Nephron progenitor cell (in vitro differentiated cells): ENCODE data around the gene RALGPS2.
A peak's percentile ranks its signal among the peaks of the same experiment; 100 is the strongest.

Experiments
- DNase-seq: peaks from one replicate; pipeline ENCODE4 v3.0.0; 2021
- H3K27ac Mint-ChIP-seq: 2 replicates; pipeline ENCODE4 v1.8.0; 2021; ENCODE audit warnings: mild to moderate bottlenecking, moderate library complexity, mixed read lengths
- H3K27me3 Mint-ChIP-seq: 2 replicates; pipeline ENCODE4 v1.8.0; 2021; ENCODE audit warnings: mild to moderate bottlenecking, low read depth, mixed read lengths; ENCODE audit not compliant: poor library complexity
- H3K36me3 Mint-ChIP-seq: 2 replicates; pipeline ENCODE4 v1.8.0; 2021; ENCODE audit warnings: low read depth, mixed read lengths
- H3K4me1 Mint-ChIP-seq: 2 replicates; pipeline ENCODE4 v1.8.0; 2021; ENCODE audit warnings: mixed read lengths
- H3K4me3 Mint-ChIP-seq: 2 replicates; pipeline ENCODE4 v1.8.0; 2021; ENCODE audit warnings: mild to moderate bottlenecking, moderate library complexity, mixed read lengths
- H3K9me3 Mint-ChIP-seq: 2 replicates; pipeline ENCODE4 v1.8.0; 2021; ENCODE audit warnings: mild to moderate bottlenecking, moderate library complexity, mixed read lengths
- TF ChIP-seq, protein P1 (sequence below): fragments of 200-600 bp; sonication (generic); IDR thresholded peaks from 2 replicates; pipeline ENCODE4 v1.5.0; 2021; ENCODE audit warnings: antibody characterized with exemption

Gene RALGPS2

DNA sequence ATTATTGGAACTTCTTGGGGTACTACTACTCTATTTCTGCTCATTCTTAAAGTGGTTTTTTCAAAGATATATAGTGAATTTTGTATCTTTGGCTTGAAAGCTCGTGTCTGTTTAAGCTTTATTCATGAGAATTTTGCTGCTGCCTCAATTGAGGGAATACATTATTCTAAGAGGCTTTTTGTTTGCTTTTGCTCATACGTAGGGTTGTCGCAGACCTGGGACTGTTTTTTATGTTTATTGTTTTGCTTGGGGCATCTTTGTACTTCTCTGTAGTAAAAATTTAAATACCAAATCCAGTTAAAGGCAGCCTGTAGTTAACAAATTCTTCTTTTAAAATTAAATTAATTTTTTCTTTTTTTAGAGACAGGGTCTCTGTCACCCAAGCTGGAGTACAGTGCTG, 83.5 kb downstream of the RALGPS2 start:
- peaks cover 55% of the 10 kb centered on the region for H3K36me3 Mint-ChIP-seq
- no peaks in the 10 kb centered on the region for H3K4me1 Mint-ChIP-seq
- H3K4me3 Mint-ChIP-seq: no peak overlapping the region
- H3K9me3 Mint-ChIP-seq: peaks cover 10% of the 10 kb centered on the region
- H3K27me3 Mint-ChIP-seq: no peaks in the 10 kb centered on the region
- no peak for DNase-seq
- no peak overlapping the region for H3K27ac Mint-ChIP-seq
- TF ChIP-seq, protein P1, sequence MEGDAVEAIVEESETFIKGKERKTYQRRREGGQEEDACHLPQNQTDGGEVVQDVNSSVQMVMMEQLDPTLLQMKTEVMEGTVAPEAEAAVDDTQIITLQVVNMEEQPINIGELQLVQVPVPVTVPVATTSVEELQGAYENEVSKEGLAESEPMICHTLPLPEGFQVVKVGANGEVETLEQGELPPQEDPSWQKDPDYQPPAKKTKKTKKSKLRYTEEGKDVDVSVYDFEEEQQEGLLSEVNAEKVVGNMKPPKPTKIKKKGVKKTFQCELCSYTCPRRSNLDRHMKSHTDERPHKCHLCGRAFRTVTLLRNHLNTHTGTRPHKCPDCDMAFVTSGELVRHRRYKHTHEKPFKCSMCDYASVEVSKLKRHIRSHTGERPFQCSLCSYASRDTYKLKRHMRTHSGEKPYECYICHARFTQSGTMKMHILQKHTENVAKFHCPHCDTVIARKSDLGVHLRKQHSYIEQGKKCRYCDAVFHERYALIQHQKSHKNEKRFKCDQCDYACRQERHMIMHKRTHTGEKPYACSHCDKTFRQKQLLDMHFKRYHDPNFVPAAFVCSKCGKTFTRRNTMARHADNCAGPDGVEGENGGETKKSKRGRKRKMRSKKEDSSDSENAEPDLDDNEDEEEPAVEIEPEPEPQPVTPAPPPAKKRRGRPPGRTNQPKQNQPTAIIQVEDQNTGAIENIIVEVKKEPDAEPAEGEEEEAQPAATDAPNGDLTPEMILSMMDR: no peak

DNA sequence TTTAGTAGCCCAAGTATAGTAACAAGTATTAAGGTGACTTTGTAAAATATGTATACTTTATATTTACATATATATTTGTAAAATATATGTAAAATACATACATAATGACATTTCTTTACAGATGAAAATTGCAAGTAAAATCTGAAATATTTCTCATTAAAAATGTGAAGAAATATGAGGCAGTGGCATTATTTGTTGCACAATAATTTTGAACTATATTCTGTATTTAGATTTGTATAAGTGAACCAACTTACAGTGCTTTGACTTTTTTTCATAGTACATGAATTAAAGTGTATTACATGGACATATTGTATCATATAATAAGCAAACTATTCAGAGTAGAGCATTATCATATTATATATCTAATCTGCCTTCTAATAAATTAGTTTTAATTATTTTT, 85.5 kb downstream of the RALGPS2 start:
- DNase-seq: no peak
- H3K27me3 Mint-ChIP-seq: no peaks in the 10 kb centered on the region
- peaks cover 62% of the 10 kb centered on the region for H3K36me3 Mint-ChIP-seq
- peaks cover 2% of the 10 kb centered on the region for H3K9me3 Mint-ChIP-seq
- H3K4me3 Mint-ChIP-seq: no peak overlapping the region
- H3K4me1 Mint-ChIP-seq: no peaks in the 10 kb centered on the region
- TF ChIP-seq, protein P1: no peak
- H3K27ac Mint-ChIP-seq: no peak overlapping the region

DNA sequence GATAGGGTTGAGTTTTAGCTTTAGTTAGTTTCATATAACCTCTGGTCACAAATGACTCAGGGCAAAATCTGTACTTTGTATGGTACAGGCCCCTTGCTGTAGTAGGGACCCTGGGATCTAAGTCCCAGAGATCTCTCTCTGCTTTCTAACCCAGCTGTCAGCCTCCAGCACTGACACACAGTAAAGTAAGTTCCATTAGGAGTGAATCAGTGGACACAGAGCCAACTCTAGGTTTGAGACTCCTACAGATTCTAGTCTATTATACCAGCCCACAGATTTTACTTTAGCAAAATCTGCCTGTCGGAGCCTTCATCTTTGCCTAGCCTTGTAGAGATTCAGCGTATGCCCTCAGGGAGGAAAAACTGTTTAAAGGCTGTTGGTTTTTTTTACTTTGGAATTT, 93.4 kb downstream of the RALGPS2 start:
- H3K4me1 Mint-ChIP-seq: peaks cover 7% of the 10 kb centered on the region

DNA sequence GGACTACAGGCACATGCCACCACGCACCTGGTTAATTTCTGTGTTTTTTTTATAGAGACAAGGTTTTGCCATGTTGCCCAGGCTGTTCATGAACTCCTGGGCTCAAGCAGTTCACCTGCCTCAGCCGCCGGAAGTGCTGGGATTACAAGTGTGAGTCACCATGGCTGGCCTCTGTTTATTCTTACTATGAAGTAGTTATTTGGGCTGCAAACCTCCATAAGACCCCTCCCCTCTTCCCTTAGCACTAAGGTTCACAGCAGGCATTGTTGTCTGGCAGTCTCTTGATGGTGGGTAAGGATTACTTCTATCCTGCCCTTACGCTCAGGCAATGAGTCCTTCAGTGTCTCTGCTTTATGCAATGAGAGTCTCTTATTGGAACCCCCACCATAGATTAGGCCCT, 94.1 kb downstream of the RALGPS2 start:
- no peak for DNase-seq
- Mint-ChIP-seq H3K4me1 (peaks cover 7% of the 10 kb centered on the region), H3K36me3 (peaks cover 44% of the 10 kb centered on the region), H3K9me3 (peaks cover 3% of the 10 kb centered on the region), H3K27me3 (no peaks in the 10 kb centered on the region), H3K4me3 (no peak overlapping the region), H3K27ac (no peak overlapping the region)
- TF ChIP-seq, protein P1: no peak

More for the DNA sequence above, 93.4 kb downstream of the RALGPS2 start:
- no peaks in the 10 kb centered on the region for H3K9me3 Mint-ChIP-seq
- TF ChIP-seq, protein P1: no peak
- no peak for DNase-seq
- no peaks in the 10 kb centered on the region for H3K27me3 Mint-ChIP-seq
- no peak overlapping the region for H3K4me3 Mint-ChIP-seq
- H3K27ac Mint-ChIP-seq: no peak overlapping the region
- peaks cover 40% of the 10 kb centered on the region for H3K36me3 Mint-ChIP-seq

DNA sequence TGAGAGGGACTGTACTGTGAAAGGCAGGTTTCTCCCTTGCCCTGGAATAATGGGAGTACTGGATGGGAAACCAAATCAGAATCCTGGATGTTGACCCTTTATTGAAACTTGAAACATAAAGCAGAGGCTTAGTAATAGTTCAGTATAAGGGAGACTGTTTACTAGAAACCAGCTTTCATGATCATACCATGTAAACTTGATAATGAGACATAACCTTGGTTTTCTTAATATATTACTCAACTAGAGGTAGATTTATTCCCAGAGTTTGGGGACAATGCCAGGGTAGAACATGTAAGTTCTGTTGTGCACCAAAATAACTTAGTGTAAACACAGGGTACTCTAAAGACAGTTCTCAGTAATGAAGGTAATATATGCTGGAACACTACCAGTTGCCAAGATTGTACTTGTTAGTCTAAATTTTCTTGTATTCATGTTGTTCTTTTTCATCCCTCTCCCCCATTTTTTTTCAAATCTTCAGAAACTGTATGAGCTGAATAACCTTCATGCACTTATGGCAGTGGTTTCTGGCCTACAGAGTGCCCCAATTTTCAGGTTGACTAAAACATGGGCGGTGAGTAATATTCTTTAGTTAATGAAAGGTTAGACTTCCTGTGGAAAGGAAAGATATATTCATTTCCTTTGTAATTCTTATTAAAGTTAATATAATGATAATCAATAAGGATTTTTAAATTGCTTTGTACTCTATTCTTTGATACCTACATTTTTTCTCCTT, 96.3 kb downstream of the RALGPS2 start:
- H3K4me1 Mint-ChIP-seq: peaks cover 7% of the 10 kb centered on the region
- peak overlapping the region; percentile 68 for H3K27ac Mint-ChIP-seq
- no peak overlapping the region for H3K4me3 Mint-ChIP-seq
- no peaks in the 10 kb centered on the region for H3K27me3 Mint-ChIP-seq
- no peak for DNase-seq
- H3K36me3 Mint-ChIP-seq: peaks cover 44% of the 10 kb centered on the region
- TF ChIP-seq, protein P1: no peak
- H3K9me3 Mint-ChIP-seq: peaks cover 11% of the 10 kb centered on the region

DNA sequence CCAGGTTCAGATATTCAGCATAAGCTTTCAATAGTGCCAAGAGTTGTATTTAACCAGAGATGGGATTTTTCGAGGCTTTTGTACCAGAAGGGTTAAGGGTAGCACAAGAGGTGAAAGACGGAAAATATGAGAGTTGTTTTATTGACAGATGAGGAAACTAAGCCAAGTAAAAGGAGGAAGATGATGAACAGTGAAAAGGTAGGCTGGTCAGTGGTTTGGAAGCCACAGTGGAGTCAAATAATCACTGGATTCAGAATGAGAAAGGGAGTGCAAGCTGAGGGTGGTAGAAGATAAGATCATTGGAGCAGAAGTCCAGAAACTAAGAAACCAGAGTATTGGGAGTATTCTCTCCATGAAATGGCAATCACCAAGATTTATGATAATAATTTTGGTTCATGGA, 100.1 kb downstream of the RALGPS2 start:
- TF ChIP-seq, protein P1: no peak
- H3K27me3 Mint-ChIP-seq: no peaks in the 10 kb centered on the region
- H3K9me3 Mint-ChIP-seq: peaks cover 39% of the 10 kb centered on the region
- no peak for DNase-seq
- H3K4me3 Mint-ChIP-seq: no peak overlapping the region
- no peak overlapping the region for H3K27ac Mint-ChIP-seq
- peaks cover 71% of the 10 kb centered on the region for H3K36me3 Mint-ChIP-seq
- H3K4me1 Mint-ChIP-seq: no peaks in the 10 kb centered on the region
